ENCODE results near the gene TEX51. TPM values are rescaled to one million over a fixed set of nuclear protein-coding genes. Genes with fewer than 3 reads are reported as not detected.

Gene TEX51
- total and polyA plus RNA-seq, 2 donors (not counting 1 experiment from before 2014, with no cell fraction given), result not detected

- Histone ChIP-seq H3K4me1 (ENCODE audit: control insufficient read depth, extremely low read depth, insufficient read depth, low read length) (no peaks in the 10 kb centered on the region), H3K9me3 (ENCODE audit: control insufficient read depth, insufficient read depth, low read depth, low read length) (no peaks in the 10 kb centered on the region), H2AFZ (ENCODE audit: low read length) (no peak overlapping the region), H3K4me3 (replicated peaks in 1 of 4; ENCODE audit: control extremely low read depth in 1 of 4, insufficient read depth in 1 of 4, low read depth in 3 of 4, low read length in 4 of 4) (no peak overlapping the region), H3K27me3 (ENCODE audit: control insufficient read depth, insufficient read depth, low read length) (no peaks in the 10 kb centered on the region), H3K36me3 (ENCODE audit: control insufficient read depth, insufficient read depth, low read length) (no peaks in the 10 kb centered on the region), H3K4me2 (ENCODE audit: extremely low read depth, insufficient read depth, low read length) (no peak overlapping the region), H3K27ac (ENCODE audit: insufficient read depth, low read length) (no peak overlapping the region), H4K20me1 (ENCODE audit: control insufficient read depth, extremely low read depth, insufficient read depth, low read length) (no peaks in the 10 kb centered on the region), H3K9ac (ENCODE audit: insufficient read depth, low read length) (no peak overlapping the region), H3K79me2 (ENCODE audit: control insufficient read depth, insufficient read depth, low read length) (no peaks in the 10 kb centered on the region)
- DNase-seq (ENCODE audit: low read depth in 2 of 2), result no peak
- no peak for TF ChIP-seq EZH2 (IDR thresholded peaks at IDR 0.05; ENCODE audit: low read length, missing control alignments)
- TF ChIP-seq, protein P1, sequence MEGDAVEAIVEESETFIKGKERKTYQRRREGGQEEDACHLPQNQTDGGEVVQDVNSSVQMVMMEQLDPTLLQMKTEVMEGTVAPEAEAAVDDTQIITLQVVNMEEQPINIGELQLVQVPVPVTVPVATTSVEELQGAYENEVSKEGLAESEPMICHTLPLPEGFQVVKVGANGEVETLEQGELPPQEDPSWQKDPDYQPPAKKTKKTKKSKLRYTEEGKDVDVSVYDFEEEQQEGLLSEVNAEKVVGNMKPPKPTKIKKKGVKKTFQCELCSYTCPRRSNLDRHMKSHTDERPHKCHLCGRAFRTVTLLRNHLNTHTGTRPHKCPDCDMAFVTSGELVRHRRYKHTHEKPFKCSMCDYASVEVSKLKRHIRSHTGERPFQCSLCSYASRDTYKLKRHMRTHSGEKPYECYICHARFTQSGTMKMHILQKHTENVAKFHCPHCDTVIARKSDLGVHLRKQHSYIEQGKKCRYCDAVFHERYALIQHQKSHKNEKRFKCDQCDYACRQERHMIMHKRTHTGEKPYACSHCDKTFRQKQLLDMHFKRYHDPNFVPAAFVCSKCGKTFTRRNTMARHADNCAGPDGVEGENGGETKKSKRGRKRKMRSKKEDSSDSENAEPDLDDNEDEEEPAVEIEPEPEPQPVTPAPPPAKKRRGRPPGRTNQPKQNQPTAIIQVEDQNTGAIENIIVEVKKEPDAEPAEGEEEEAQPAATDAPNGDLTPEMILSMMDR (conservative IDR thresholded peaks at IDR 0.05 in 1 of 2, IDR thresholded peaks at IDR 0.05 in 1 of 2; ENCODE audit: low read depth in 1 of 2, low read length in 2 of 2), result no peak
Observed at GRCh38 chr2:126888046-126888445, 10.6 kb upstream of the TEX51 start.

- no peak overlapping the region for H3K9ac ChIP-seq (ENCODE audit: insufficient read depth, low read length)
- no peaks in the 10 kb centered on the region for H4K20me1 ChIP-seq (ENCODE audit: control insufficient read depth, extremely low read depth, insufficient read depth, low read length)
- H3K9me3 ChIP-seq (ENCODE audit: control insufficient read depth, insufficient read depth, low read depth, low read length), result no peaks in the 10 kb centered on the region
- no peak overlapping the region for H3K27ac ChIP-seq (ENCODE audit: insufficient read depth, low read length)
- H3K4me1 ChIP-seq (ENCODE audit: control insufficient read depth, extremely low read depth, insufficient read depth, low read length), result no peaks in the 10 kb centered on the region
- H3K36me3 ChIP-seq (ENCODE audit: control insufficient read depth, insufficient read depth, low read length), result no peaks in the 10 kb centered on the region
- no peak overlapping the region for H3K4me2 ChIP-seq (ENCODE audit: extremely low read depth, insufficient read depth, low read length)
- no peak for DNase-seq (ENCODE audit: low read depth in 2 of 2)
- H3K4me3 ChIP-seq (replicated peaks in 1 of 4; ENCODE audit: control extremely low read depth in 1 of 4, insufficient read depth in 1 of 4, low read depth in 3 of 4, low read length in 4 of 4), result no peak overlapping the region
- H3K79me2 ChIP-seq (ENCODE audit: control insufficient read depth, insufficient read depth, low read length), result no peaks in the 10 kb centered on the region
- no peak overlapping the region for H2AFZ ChIP-seq (ENCODE audit: low read length)
- no peak for TF ChIP-seq EZH2 (IDR thresholded peaks at IDR 0.05; ENCODE audit: low read length, missing control alignments)
- TF ChIP-seq, protein P1 (conservative IDR thresholded peaks at IDR 0.05 in 1 of 2, IDR thresholded peaks at IDR 0.05 in 1 of 2; ENCODE audit: low read depth in 1 of 2, low read length in 2 of 2), result no peak
- no peaks in the 10 kb centered on the region for H3K27me3 ChIP-seq (ENCODE audit: control insufficient read depth, insufficient read depth, low read length)
Observed at GRCh38 chr2:126889071-126889470, 9.6 kb upstream of the TEX51 start.

- H3K9ac ChIP-seq (ENCODE audit: insufficient read depth, low read length), result no peak overlapping the region
- H3K4me1 ChIP-seq (ENCODE audit: control insufficient read depth, extremely low read depth, insufficient read depth, low read length), result no peaks in the 10 kb centered on the region
- H3K27ac ChIP-seq (ENCODE audit: insufficient read depth, low read length), result no peak overlapping the region
- no peaks in the 10 kb centered on the region for H3K36me3 ChIP-seq (ENCODE audit: control insufficient read depth, insufficient read depth, low read length)
- H3K27me3 ChIP-seq (ENCODE audit: control insufficient read depth, insufficient read depth, low read length), result no peaks in the 10 kb centered on the region
- no peak for DNase-seq (ENCODE audit: low read depth in 2 of 2)
- no peak for TF ChIP-seq EZH2 (IDR thresholded peaks at IDR 0.05; ENCODE audit: low read length, missing control alignments)
- TF ChIP-seq, protein P1 (conservative IDR thresholded peaks at IDR 0.05 in 1 of 2, IDR thresholded peaks at IDR 0.05 in 1 of 2; ENCODE audit: low read depth in 1 of 2, low read length in 2 of 2), result no peak
- H3K4me2 ChIP-seq (ENCODE audit: extremely low read depth, insufficient read depth, low read length), result no peak overlapping the region
- no peak overlapping the region for H2AFZ ChIP-seq (ENCODE audit: low read length)
- H3K79me2 ChIP-seq (ENCODE audit: control insufficient read depth, insufficient read depth, low read length), result no peaks in the 10 kb centered on the region
- no peak overlapping the region for H3K4me3 ChIP-seq (replicated peaks in 1 of 4; ENCODE audit: control extremely low read depth in 1 of 4, insufficient read depth in 1 of 4, low read depth in 3 of 4, low read length in 4 of 4)
- no peaks in the 10 kb centered on the region for H3K9me3 ChIP-seq (ENCODE audit: control insufficient read depth, insufficient read depth, low read depth, low read length)
- H4K20me1 ChIP-seq (ENCODE audit: control insufficient read depth, extremely low read depth, insufficient read depth, low read length), result no peaks in the 10 kb centered on the region
Observed at GRCh38 chr2:126889496-126890135, 9.1 kb upstream of the TEX51 start.
